IMR-90 (cell line): ENCODE data around the gene PARP16. TPM values are rescaled to one million over a fixed set of nuclear protein-coding genes. Genes with fewer than 3 reads are reported as not detected.

Source experiments
- ATAC-seq: fragments of 200-7000 bp; cut with Tn5 transposase; 2 replicates; pipeline ENCODE4 v1.9.1; 2020; ENCODE audit warnings: low read depth, mild to moderate bottlenecking, moderate library complexity
- BruUV-seq: library from RNA; stranded (reverse); fragments of 400-500 nt; replicated peaks from 2 replicates; lab custom pipeline; 2021; lab: Mats Ljungman, UMichigan
- CTCF ChIA-PET: fragments of 300-600 bp; formaldehyde crosslinking; extraction: SDS; loops from one replicate; lab custom pipeline; 2021; ENCODE audit warnings: antibody characterized with exemption; lab: Yijun Ruan, JAX
- POLR2A ChIA-PET: fragments of 300-600 bp; sonication (Branson Sonifier 250); formaldehyde crosslinking; loops from one replicate; lab custom pipeline; 2022; ENCODE audit warnings: antibody characterized with exemption; ENCODE audit not compliant: unreplicated experiment; lab: Charles Lee
- DNase-seq: peaks from one replicate; pipeline ENCODE4 v3.0.0; 2013
- H2AFZ ChIP-seq: replicated peaks from 2 replicates; pipeline ENCODE3; 2013; ENCODE audit warnings: low read length, mild to moderate bottlenecking; ENCODE audit not compliant: poor library complexity
- H2AK5ac ChIP-seq: 2 replicates; pipeline ENCODE4 v1.6.1; 2013; ENCODE audit warnings: low read depth, low read length, inconsistent platforms
- H2AK9ac ChIP-seq: replicated peaks from 2 replicates; pipeline ENCODE3; 2013; ENCODE audit warnings: mild to moderate bottlenecking, low read depth, low read length, moderate library complexity; ENCODE audit not compliant: poor library complexity
- H2BK120ac ChIP-seq: 2 replicates; pipeline ENCODE4 v1.6.1; 2013; ENCODE audit warnings: low read depth, low read length, inconsistent platforms
- H2BK15ac ChIP-seq: 3 replicates; pipeline ENCODE4 v1.6.1; 2013; ENCODE audit warnings: low read depth, low read length, inconsistent platforms
- H2BK20ac ChIP-seq: 2 replicates; pipeline ENCODE4 v1.6.1; 2013; ENCODE audit warnings: low read depth, mild to moderate bottlenecking, inconsistent platforms, low read length, moderate library complexity
- H2BK5ac ChIP-seq: 2 replicates; pipeline ENCODE4 v1.6.1; 2013; ENCODE audit warnings: mild to moderate bottlenecking, low read depth, low read length, inconsistent platforms; ENCODE audit not compliant: poor library complexity, severe bottlenecking
- H3K14ac ChIP-seq: replicated peaks from 2 replicates; pipeline ENCODE4 v1.6.1; 2013; ENCODE audit warnings: low read depth, low read length, inconsistent platforms
- H3K18ac ChIP-seq: 2 replicates; pipeline ENCODE4 v1.6.1; 2013; ENCODE audit warnings: low read depth, low read length, control low read depth
- H3K23ac ChIP-seq: 2 replicates; pipeline ENCODE4 v1.6.1; 2013; ENCODE audit warnings: low read depth, low read length, inconsistent platforms
- H3K27ac ChIP-seq: 2 replicates; pipeline ENCODE4 v1.5.1; 2013; ENCODE audit warnings: mild to moderate bottlenecking, control low read depth, low read length; ENCODE audit not compliant: insufficient read depth
- H3K27me3 ChIP-seq: 2 replicates; pipeline ENCODE4 v1.6.1; 2013; ENCODE audit warnings: low read length; ENCODE audit not compliant: control insufficient read depth, insufficient read depth
- H3K36me3 ChIP-seq: 2 replicates; pipeline ENCODE4 v1.6.1; 2013; ENCODE audit warnings: low read length, mixed read lengths; ENCODE audit not compliant: control insufficient read depth, insufficient read depth
- H3K4ac ChIP-seq: 2 replicates; pipeline ENCODE4 v1.6.1; 2013; ENCODE audit warnings: low read depth, low read length, inconsistent platforms
- H3K4me1 ChIP-seq: 2 replicates; pipeline ENCODE4 v1.6.1; 2013; ENCODE audit warnings: low read length, mixed read lengths; ENCODE audit not compliant: control insufficient read depth, insufficient read depth
- H3K4me2 ChIP-seq: 2 replicates; pipeline ENCODE4 v1.6.1; 2013; ENCODE audit warnings: low read depth, mild to moderate bottlenecking, control low read depth, low read length, moderate library complexity
- H3K4me3 ChIP-seq: 2 replicates; pipeline ENCODE4 v1.5.1; 2013; ENCODE audit warnings: low read depth, mild to moderate bottlenecking, control low read depth, low read length, moderate library complexity; ENCODE audit not compliant: insufficient read depth
- H3K56ac ChIP-seq: 2 replicates; pipeline ENCODE4 v1.6.1; 2013; ENCODE audit warnings: low read length, inconsistent platforms; ENCODE audit not compliant: insufficient read depth; ENCODE audit errors: extremely low read depth
- H3K79me1 ChIP-seq, 2 experiments: 2 replicates each; pipeline ENCODE4 v1.6.1; 2013; ENCODE audit warnings: low read length in 2 of 2, inconsistent platforms in 1 of 2, low read depth in 1 of 2
- H3K9ac ChIP-seq: 2 replicates; pipeline ENCODE4 v1.6.1; 2013; ENCODE audit warnings: low read depth, low read length, control low read depth
- H3K9me1 ChIP-seq: 2 replicates; pipeline ENCODE4 v1.6.1; 2013; ENCODE audit warnings: low read length, inconsistent platforms; ENCODE audit not compliant: insufficient read depth
- H3K9me3 ChIP-seq: 2 replicates; pipeline ENCODE4 v1.6.1; 2013; ENCODE audit warnings: low read length; ENCODE audit not compliant: control insufficient read depth, insufficient read depth
- H4K20me1 ChIP-seq: 2 replicates; pipeline ENCODE4 v1.6.1; 2013; ENCODE audit warnings: low read length, inconsistent platforms; ENCODE audit not compliant: insufficient read depth
- H4K5ac ChIP-seq: 2 replicates; pipeline ENCODE4 v1.6.1; 2013; ENCODE audit warnings: mild to moderate bottlenecking, low read depth, low read length, control low read depth
- H4K8ac ChIP-seq, 2 experiments: 2 replicates each; pipeline ENCODE4 v1.6.1; 2013; ENCODE audit warnings: low read depth in 2 of 2, low read length in 2 of 2, control low read depth in 1 of 2, inconsistent platforms in 1 of 2
- H4K91ac ChIP-seq: 2 replicates; pipeline ENCODE4 v1.6.1; 2013; ENCODE audit warnings: low read depth, low read length, inconsistent platforms; ENCODE audit not compliant: insufficient read depth
- BHLHE40 ChIP-seq: fragments of 150-350 bp; IDR thresholded peaks from 2 replicates; pipeline ENCODE4 v1.6.1; 2016; ENCODE audit warnings: mild to moderate bottlenecking, low read depth, low read length
- CEBPB ChIP-seq: IDR thresholded peaks from 2 replicates; pipeline ENCODE4 v1.6.1; 2012; ENCODE audit warnings: low read depth, low read length, improper control_type of control experiment
- FOS ChIP-seq: fragments of 150-350 bp; IDR thresholded peaks from 2 replicates; pipeline ENCODE4 v1.6.1; 2016; ENCODE audit warnings: low read depth, low read length
- SMC3 ChIP-seq: fragments of 150-350 bp; IDR thresholded peaks from 2 replicates; pipeline ENCODE4 v1.6.1; 2016; ENCODE audit warnings: low read depth, mild to moderate bottlenecking, antibody characterized with exemption, low read length, moderate library complexity
- WGBS, 2 experiments: methylation state at CpG; one replicate each; pipeline versions ENCODE4 v1.1.5 to v1.1.7; 2013; ENCODE audit warnings: missing lambda C conversion rate in 2 of 2; ENCODE audit not compliant: insufficient read length in 1 of 2; ENCODE audit errors: extremely low coverage in 2 of 2; 5-methylcytosine and 5-hydroxymethylcytosine counted together
- dilution Hi-C: fragments of 300-500 bp; cut with HindIII; formaldehyde crosslinking; loops from one replicate; pipeline ENCODE4 v1.14.3; 2018; ENCODE audit warnings: low sequenced_read_pairs; ENCODE audit not compliant: unreplicated experiment
- in situ Hi-C: fragments of 300-500 bp; cut with MboI; formaldehyde crosslinking; loops from 3 replicates; pipeline ENCODE4 v1.14.3; 2019; ENCODE audit warnings: low sequenced_read_pairs, inconsistent platforms, mixed read lengths
- intact Hi-C: fragments of 100-400 bp; cut with micrococcal nuclease; formaldehyde crosslinking; loops from 2 replicates; pipeline ENCODE4 v1.10.0; 2022
- polyA plus RNA-seq, 3 experiments: library from polyadenylated mRNA; depleted of rRNA; stranded (reverse); fragments of >200 nt; gene quantifications; 2 replicates each; pipeline ENCODE4 v1.2.3, GENCODE V29; 2012; ENCODE audit warnings: low replicate concordance in 1 of 3
- total RNA-seq: library from RNA; depleted of rRNA; stranded (reverse); fragments of >200 nt; gene quantifications from 2 replicates; pipeline ENCODE4 v1.2.3, GENCODE V29; 2012

PARP16 gene
- total and polyA plus RNA-seq, 2 of the 4 experiments (the other 2 are of a cell fraction): 1.3 to 5.0 TPM

- in situ Hi-C loops: loop anchor here (5.0 to 10.0 kb wide), 2 partner anchors 78 to 240 kb away; no protein-coding TSS in a partner anchor
- ATAC-seq: no peak
Measured at GRCh38 chr15:65275104-65275727, 11.5 kb downstream of the PARP16 start.

More at GRCh38 chr15:65275104-65275727, 11.5 kb downstream of the PARP16 start:
- H3K4me3 ChIP-seq: no peak overlapping the region
- H3K27me3 ChIP-seq: no peaks in the 10 kb centered on the region
- intact Hi-C loops: loop anchor here (10.0 kb wide), 1 partner anchor 240 kb away; no protein-coding TSS in a partner anchor
- no peak for TF ChIP-seq CEBPB
- no peak for TF ChIP-seq FOS
- TF ChIP-seq SMC3: no peak
- TF ChIP-seq BHLHE40: no peak
- no peak overlapping the region for H3K4ac ChIP-seq
- 0 out of 2 replicates have a peak overlapping the region, but pooled peaks have one; percentile 45 for H3K23ac ChIP-seq
- H2AK5ac ChIP-seq: no peak overlapping the region
- 100% methylated on average over 2 of the region's 4 CpGs; no CpG with 5 or more reads in 1 of the 2 experiments for WGBS, 2 experiments
- POLR2A ChIA-PET: no interaction called here
- no peak overlapping the region for H2BK120ac ChIP-seq
- H3K56ac ChIP-seq: no peak overlapping the region
- CTCF ChIA-PET: no interaction called here
- H4K91ac ChIP-seq: no peak overlapping the region
- H2BK5ac ChIP-seq: no peak overlapping the region
- H4K8ac ChIP-seq: no peak overlapping the region
- no TSS peak for BruUV-seq
- dilution Hi-C loops: no loop called here
- no peak overlapping the region for H4K5ac ChIP-seq
- peaks cover 7% of the 10 kb centered on the region; the same call in 1 of the 2 replicates for H3K9me1 ChIP-seq
- H3K9me3 ChIP-seq: no peaks in the 10 kb centered on the region
- no peak overlapping the region for H3K27ac ChIP-seq
- H3K36me3 ChIP-seq: no peaks in the 10 kb centered on the region
- H3K14ac ChIP-seq: peak overlapping the region; percentile 28; the same call in 1 of the 2 replicates
- H2BK20ac ChIP-seq: no peak overlapping the region
- no peak overlapping the region for H3K4me2 ChIP-seq
- H3K79me1 ChIP-seq: peaks cover 3 to 4% of the 10 kb centered on the region in 2 experiments; a peak in 2 of 4 replicates
- H2AK9ac ChIP-seq: no peak overlapping the region
- H2BK15ac ChIP-seq: no peak overlapping the region
- no peak overlapping the region for H3K9ac ChIP-seq
- H3K4me1 ChIP-seq: peaks cover 7% of the 10 kb centered on the region
- H2AFZ ChIP-seq: no peak overlapping the region
- DNase-seq: no peak
- no peaks in the 10 kb centered on the region for H4K20me1 ChIP-seq
- no peak overlapping the region for H3K18ac ChIP-seq
